Large intestine (tissue), 3 donors: ENCODE measurements around the gene HADHB. TPM values are rescaled to one million over a fixed set of nuclear protein-coding genes. Genes with fewer than 3 reads are reported as not detected.
"Not testable (repeated sequence)": the region's sequence is repeated elsewhere in the genome, so short reads cannot be mapped to it uniquely, and the experiment has no call there.

Source experiments
- DNase-seq, 2 donors: peaks; one replicate each; pipeline versions ENCODE4 v3.0.0 to v3.0.0-alpha.2; 2013
- H3K27ac ChIP-seq: one replicate; pipeline ENCODE4 v1.5.1; 2013; ENCODE audit warnings: low read length
- H3K27me3 ChIP-seq: 2 replicates; pipeline ENCODE4 v1.6.1; 2013; ENCODE audit warnings: low read length; ENCODE audit not compliant: control insufficient read depth, insufficient read depth
- H3K36me3 ChIP-seq: 2 replicates; pipeline ENCODE4 v1.6.1; 2013; ENCODE audit warnings: low read length; ENCODE audit not compliant: control insufficient read depth, insufficient read depth
- H3K4me1 ChIP-seq: one replicate; pipeline ENCODE4 v1.6.1; 2013; ENCODE audit warnings: low read length; ENCODE audit not compliant: control insufficient read depth, insufficient read depth
- H3K4me3 ChIP-seq: one replicate; pipeline ENCODE4 v1.5.1; 2013; ENCODE audit warnings: low read length
- H3K9me3 ChIP-seq: one replicate; pipeline ENCODE4 v1.6.1; 2013; ENCODE audit warnings: mild to moderate bottlenecking, low read depth, low read length, moderate library complexity; ENCODE audit not compliant: control insufficient read depth
- WGBS: methylation state at CpG from one replicate; pipeline ENCODE4 v1.1.5; 2013; ENCODE audit warnings: low lambda C conversion rate; ENCODE audit not compliant: insufficient coverage; 5-methylcytosine and 5-hydroxymethylcytosine counted together
- polyA plus RNA-seq: library from polyadenylated mRNA; unstranded; fragments of 120-200 nt; gene quantifications from one replicate; pipeline ENCODE4 v1.2.1, GENCODE V29; 2013

Gene HADHB
- polyA plus RNA-seq, 1 donor: 115 TPM

DNA sequence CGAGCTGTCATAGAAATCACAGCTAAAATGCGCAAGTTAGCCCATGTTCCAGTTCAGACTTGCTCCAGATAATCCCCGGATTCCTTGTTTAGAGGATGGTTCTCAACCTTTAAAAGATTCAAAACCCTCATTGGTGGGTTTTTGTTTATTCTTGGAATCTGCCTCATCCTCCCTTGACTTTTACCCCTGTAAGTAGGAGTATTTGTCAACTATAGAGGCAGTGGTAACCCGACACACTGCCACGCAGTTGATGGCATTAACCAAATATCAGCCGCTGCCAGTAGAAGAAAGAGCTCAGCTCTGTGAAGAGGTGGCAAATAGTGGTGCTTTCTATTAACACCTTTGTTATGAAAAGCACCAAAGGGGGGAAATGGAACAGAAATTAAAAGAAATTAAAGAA is 60.8 kb downstream of the HADHB start:
- whole genome bisulfite sequencing: no CpG with 5 or more reads among the region's 6 CpGs
- Histone ChIP-seq H3K27me3 (peaks cover 3% of the 10 kb centered on the region), H3K4me1 (no peaks in the 10 kb centered on the region), H3K4me3 (no peak overlapping the region), H3K27ac (no peak overlapping the region), H3K9me3 (no peaks in the 10 kb centered on the region), H3K36me3 (no peaks in the 10 kb centered on the region)
- DNase-seq: no peak

GRCh38 chr2:26309921-26310320 is 65.2 kb downstream of the HADHB start:
- Histone ChIP-seq H3K27ac (no peak overlapping the region), H3K27me3 (no peaks in the 10 kb centered on the region), H3K4me1 (no peaks in the 10 kb centered on the region), H3K36me3 (no peaks in the 10 kb centered on the region), H3K9me3 (no peaks in the 10 kb centered on the region), H3K4me3 (no peak overlapping the region)
- no CpG with 5 or more reads among the region's 10 CpGs for WGBS
- no peak for DNase-seq

DNA sequence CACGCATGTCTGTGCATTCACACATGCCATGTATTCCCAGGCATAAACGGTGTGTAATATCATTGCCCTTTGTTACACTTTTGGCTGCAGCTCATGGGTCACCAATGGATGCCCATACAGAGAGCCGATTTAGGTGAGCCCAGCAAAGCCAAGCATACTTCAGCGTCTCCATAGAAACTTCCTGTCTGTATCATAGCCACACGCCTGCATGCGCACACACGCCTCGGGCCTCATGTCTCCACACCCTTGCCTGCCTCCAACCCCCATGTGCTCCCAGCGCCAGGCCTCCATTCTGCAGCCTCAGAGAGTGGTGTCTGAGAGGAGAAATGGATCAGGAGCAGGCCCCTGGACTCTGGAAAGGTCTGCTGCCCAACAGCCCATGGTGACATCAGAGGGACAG is 67.7 kb downstream of the HADHB start:
- WGBS: no CpG with 5 or more reads among the region's 9 CpGs
- no peak for DNase-seq
- Histone ChIP-seq H3K27ac (no peak overlapping the region), H3K36me3 (no peaks in the 10 kb centered on the region), H3K9me3 (no peaks in the 10 kb centered on the region), H3K27me3 (no peaks in the 10 kb centered on the region), H3K4me1 (no peaks in the 10 kb centered on the region), H3K4me3 (no peak overlapping the region)

DNA sequence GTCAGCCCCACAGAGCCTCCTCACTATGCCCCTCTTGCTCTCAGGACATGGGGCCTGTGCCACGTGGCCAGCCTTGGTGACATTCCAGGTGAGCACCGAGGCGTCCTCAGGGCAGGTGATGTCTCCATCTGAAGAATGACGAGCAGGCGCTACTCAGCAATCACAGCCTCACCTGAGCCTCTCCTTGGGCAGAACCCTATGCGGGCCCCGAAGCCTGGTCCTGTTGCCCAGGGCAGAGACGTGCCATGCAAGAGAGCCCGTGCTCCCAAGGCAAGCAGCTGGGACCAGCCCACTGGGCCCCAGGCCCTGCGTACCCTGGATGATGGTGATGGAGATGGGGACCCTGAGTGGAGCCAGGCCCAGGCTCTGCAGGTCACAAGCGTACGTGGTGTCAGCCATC is 68.7 kb downstream of the HADHB start:
- no peaks in the 10 kb centered on the region for H3K27me3 ChIP-seq
- H3K36me3 ChIP-seq: no peaks in the 10 kb centered on the region
- DNase-seq: no peak
- H3K4me3 ChIP-seq: no peak overlapping the region
- WGBS: no CpG with 5 or more reads among the region's 12 CpGs
- H3K27ac ChIP-seq: no peak overlapping the region
- H3K4me1 ChIP-seq: no peaks in the 10 kb centered on the region
- no peaks in the 10 kb centered on the region for H3K9me3 ChIP-seq

DNA sequence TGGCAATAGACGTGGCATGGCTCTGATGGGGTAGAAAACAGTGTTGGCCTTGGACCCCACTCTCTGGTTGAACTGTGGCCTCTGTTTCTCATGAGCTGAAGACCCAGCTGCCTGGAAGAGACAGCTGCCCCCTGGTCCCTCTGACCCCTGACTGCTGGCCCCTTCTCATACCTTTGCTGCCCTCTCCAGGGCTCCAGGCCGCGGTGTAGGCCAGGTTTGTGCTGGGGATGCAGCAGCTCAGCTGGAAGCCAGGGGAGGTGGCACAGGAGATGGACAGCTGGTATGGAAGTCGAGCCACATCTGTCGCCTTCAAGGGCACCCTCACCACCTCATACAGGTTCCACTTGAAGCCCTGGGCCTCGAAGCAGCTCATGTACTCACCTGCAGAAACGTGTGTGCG is 69.5 kb downstream of the HADHB start:
- WGBS: no CpG with 5 or more reads among the region's 8 CpGs
- no peak for DNase-seq
- H3K4me1 ChIP-seq: no peaks in the 10 kb centered on the region
- H3K4me3 ChIP-seq: no peak overlapping the region
- H3K9me3 ChIP-seq: no peaks in the 10 kb centered on the region
- H3K27me3 ChIP-seq: peaks cover 3% of the 10 kb centered on the region
- no peaks in the 10 kb centered on the region for H3K36me3 ChIP-seq
- H3K27ac ChIP-seq: no peak overlapping the region

DNA sequence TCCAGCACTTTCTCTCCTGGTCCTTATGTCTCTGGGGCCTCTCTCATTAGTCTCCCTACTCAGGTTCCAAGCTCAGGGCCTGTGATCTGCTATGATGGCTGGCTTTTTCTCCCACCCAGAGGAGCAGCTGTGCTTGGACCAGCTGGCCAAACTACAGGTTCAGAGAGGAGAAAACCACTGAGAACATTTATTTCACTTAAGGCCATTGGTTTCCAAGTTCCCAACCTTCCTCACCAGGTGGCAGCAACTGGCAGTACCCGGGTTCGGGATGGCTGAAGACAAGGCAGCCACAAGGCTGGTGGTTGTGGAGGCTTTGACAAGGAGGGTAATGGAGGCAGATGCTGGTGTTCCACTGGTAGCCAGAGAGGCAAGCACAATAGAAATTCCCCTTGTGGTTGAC is 71.3 kb downstream of the HADHB start:
- no CpG with 5 or more reads among the region's 2 CpGs for WGBS
- H3K36me3 ChIP-seq: no peaks in the 10 kb centered on the region
- no peak overlapping the region for H3K4me3 ChIP-seq
- H3K27ac ChIP-seq: no peak overlapping the region
- peaks cover 3% of the 10 kb centered on the region for H3K27me3 ChIP-seq
- H3K9me3 ChIP-seq: no peaks in the 10 kb centered on the region
- DNase-seq: no peak
- no peaks in the 10 kb centered on the region for H3K4me1 ChIP-seq

- Histone ChIP-seq H3K9me3 (no peaks in the 10 kb centered on the region), H3K4me3 (no peak overlapping the region), H3K27ac (no peak overlapping the region), H3K4me1 (no peaks in the 10 kb centered on the region), H3K27me3 (peaks cover 3% of the 10 kb centered on the region), H3K36me3 (no peaks in the 10 kb centered on the region)
- DNase-seq: no peak
- WGBS: no CpG with 5 or more reads among the region's 6 CpGs
Observed at GRCh38 chr2:26316845-26317244, 72.1 kb downstream of the HADHB start.

- Histone ChIP-seq H3K36me3 (no peaks in the 10 kb centered on the region), H3K4me3 (no peak overlapping the region), H3K9me3 (no peaks in the 10 kb centered on the region), H3K27ac (no peak overlapping the region), H3K27me3 (peaks cover 3% of the 10 kb centered on the region), H3K4me1 (no peaks in the 10 kb centered on the region)
- DNase-seq: no peak
- 83% methylated on average over 1 of the region's 8 CpGs for WGBS
Observed at GRCh38 chr2:26317377-26318105, 72.8 kb downstream of the HADHB start.

DNA sequence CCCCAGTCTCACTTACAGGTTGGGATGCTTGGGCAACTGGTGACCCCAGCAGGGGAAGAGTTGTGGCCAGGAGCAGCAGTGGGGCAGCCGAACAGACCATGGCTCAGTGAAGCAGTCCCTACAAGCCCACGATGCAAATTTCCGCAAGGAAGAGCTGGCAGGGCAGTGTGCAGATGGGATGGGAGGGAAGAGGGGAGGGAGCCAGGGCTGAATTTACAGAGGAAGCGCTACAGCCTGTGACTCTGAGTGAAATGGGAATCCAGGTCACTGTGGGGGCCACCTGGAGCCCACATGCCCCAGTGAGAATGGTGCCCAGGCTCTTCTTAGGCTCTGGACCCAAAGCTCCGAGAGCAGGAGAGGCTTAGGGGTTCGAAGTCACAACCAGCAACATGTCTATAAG is 74.2 kb downstream of the HADHB start:
- Histone ChIP-seq H3K27ac (no peak overlapping the region), H3K4me3 (no peak overlapping the region), H3K36me3 (no peaks in the 10 kb centered on the region), H3K4me1 (no peaks in the 10 kb centered on the region), H3K27me3 (peaks cover 3% of the 10 kb centered on the region), H3K9me3 (no peaks in the 10 kb centered on the region)
- WGBS: no CpG with 5 or more reads among the region's 6 CpGs
- DNase-seq: no peak

- H3K9me3 ChIP-seq: not testable (repeated sequence)
Observed at GRCh38 chr2:26324479-26324878, 79.7 kb downstream of the HADHB start.

GRCh38 chr2:26324903-26325302 is 80.2 kb downstream of the HADHB start:
- no CpG with 5 or more reads among the region's 3 CpGs for WGBS
- H3K27ac ChIP-seq: no peak overlapping the region
- H3K36me3 ChIP-seq: no peaks in the 10 kb centered on the region
- no peak for DNase-seq
- no peaks in the 10 kb centered on the region for H3K4me1 ChIP-seq
- no peaks in the 10 kb centered on the region for H3K9me3 ChIP-seq
- H3K4me3 ChIP-seq: no peak overlapping the region
- H3K27me3 ChIP-seq: no peaks in the 10 kb centered on the region

More at GRCh38 chr2:26324479-26324878, 79.7 kb downstream of the HADHB start:
- DNase-seq, H3K27me3 ChIP-seq, H3K4me1 ChIP-seq, H3K36me3 ChIP-seq, H3K27ac ChIP-seq, H3K4me3 ChIP-seq: not testable (repeated sequence)
